GM12878 (cell line): Measurements from ENCODE around the gene DCK. TPM values are rescaled to one million over a fixed set of nuclear protein-coding genes. Genes with fewer than 3 reads are reported as not detected.

ENCODE experiments used
- ATF2 ChIP-seq: IDR thresholded peaks from 2 replicates; pipeline ENCODE4 v1.6.1; 2012; ENCODE audit warnings: low read length, inconsistent platforms
- CBX5 ChIP-seq: sonication (generic); IDR thresholded peaks from 2 replicates; pipeline ENCODE4 v1.6.1; 2016; ENCODE audit warnings: low read depth, moderate library complexity, mild to moderate bottlenecking, inconsistent platforms
- CEBPB ChIP-seq, 2 experiments: fragments of 150-350 bp in 1 of 2; IDR thresholded peaks; 2 replicates each; pipeline ENCODE4 v1.6.1; 2012 to 2014; ENCODE audit warnings: low read depth in 2 of 2, low read length in 2 of 2, borderline replicate concordance in 1 of 2, inconsistent platforms in 1 of 2
- CREB1 ChIP-seq: IDR thresholded peaks from 2 replicates; pipeline ENCODE4 v1.6.1; 2012; ENCODE audit warnings: low read depth, mild to moderate bottlenecking, inconsistent platforms
- DPF2 ChIP-seq: fragments of 450-650 bp; IDR thresholded peaks from 2 replicates; pipeline ENCODE4 v1.6.1; 2017; ENCODE audit warnings: mild to moderate bottlenecking
- EP300 ChIP-seq, 2 experiments: fragments of 150-350 bp in 1 of 2; IDR thresholded peaks; 2 replicates each; pipeline ENCODE4 v1.6.1; 2011 to 2012; ENCODE audit warnings: low read depth in 2 of 2, low read length in 2 of 2, borderline replicate concordance in 1 of 2, improper control_type of control experiment in 1 of 2, inconsistent platforms in 1 of 2; ENCODE audit not compliant: control insufficient read depth in 1 of 2
- FOXM1 ChIP-seq: IDR thresholded peaks from 2 replicates; pipeline ENCODE4 v1.6.1; 2012; ENCODE audit warnings: low read depth, mild to moderate bottlenecking, inconsistent platforms, low read length, moderate library complexity
- IKZF1 ChIP-seq: fragments of 450-650 bp; conservative IDR thresholded peaks from 2 replicates; pipeline ENCODE4 v1.6.1; 2017; ENCODE audit warnings: antibody characterized with exemption, mild to moderate bottlenecking
- IKZF2 ChIP-seq, 2 experiments: fragments of 450-650 bp; IDR thresholded peaks; 2 replicates each; pipeline ENCODE4 v1.6.1; 2017; ENCODE audit warnings: mild to moderate bottlenecking in 2 of 2, moderate library complexity in 2 of 2
- IRF4 ChIP-seq: IDR thresholded peaks from 2 replicates; pipeline ENCODE4 v1.6.1; 2011; ENCODE audit warnings: low read depth, low read length
- JUNB ChIP-seq: IDR thresholded peaks from 2 replicates; pipeline ENCODE4 v1.6.1; 2016; ENCODE audit warnings: antibody characterized with exemption, mild to moderate bottlenecking
- MTA2 ChIP-seq: fragments of 450-650 bp; IDR thresholded peaks from 2 replicates; pipeline ENCODE4 v1.6.1; 2016; ENCODE audit warnings: low read depth, mild to moderate bottlenecking, moderate library complexity
- PBX3 ChIP-seq: IDR thresholded peaks from 2 replicates; pipeline ENCODE4 v1.6.1; 2011; ENCODE audit warnings: mild to moderate bottlenecking, low read depth, low read length, moderate library complexity; ENCODE audit not compliant: insufficient replicate concordance
- PKNOX1 ChIP-seq: fragments of 450-650 bp; IDR thresholded peaks from 2 replicates; pipeline ENCODE4 v1.6.1; 2016; ENCODE audit warnings: mild to moderate bottlenecking
- RELA ChIP-seq: fragments of 450-650 bp; IDR thresholded peaks from 2 replicates; pipeline ENCODE4 v1.8.0; 2014; ENCODE audit warnings: borderline replicate concordance; ENCODE audit not compliant: partially characterized antibody
- RUNX3 ChIP-seq: IDR thresholded peaks from 2 replicates; pipeline ENCODE4 v1.6.1; 2012; ENCODE audit warnings: low read length, inconsistent platforms
- SKIL ChIP-seq: fragments of 450-650 bp; IDR thresholded peaks from 2 replicates; pipeline ENCODE4 v1.6.1; 2017; ENCODE audit warnings: mild to moderate bottlenecking, low read depth, inconsistent platforms; ENCODE audit not compliant: poor library complexity, severe bottlenecking
- SPI1 ChIP-seq: IDR thresholded peaks from 2 replicates; pipeline ENCODE4 v1.6.1; 2011; ENCODE audit warnings: low read depth, mild to moderate bottlenecking, low read length, moderate library complexity, borderline replicate concordance; ENCODE audit not compliant: insufficient read depth
- ZNF217 ChIP-seq: fragments of 450-650 bp; IDR thresholded peaks from 2 replicates; pipeline ENCODE4 v1.6.1; 2017; ENCODE audit warnings: antibody characterized with exemption, mild to moderate bottlenecking
- ZZZ3 ChIP-seq: IDR thresholded peaks from 2 replicates; pipeline ENCODE4 v1.6.1; 2011; ENCODE audit warnings: low read depth; ENCODE audit not compliant: control insufficient read depth, insufficient read length
- polyA plus RNA-seq, 11 experiments: library from polyadenylated mRNA; depleted of rRNA in 4 of 11; unstranded in 6 of 11; stranded (reverse) in 5 of 11; fragments of >200 nt; fragmentation: Nextera tagmentation in 4 of 11; fragmentation: Illumina TruSeq in 1 of 11; extraction: Ambion mirVana in 4 of 11; extraction: Trizol in 1 of 11; gene quantifications; 1 replicate in 1 of 11; 2 replicates in 10 of 11; pipeline versions ENCODE4 v1.2.1 to v1.2.3, GENCODE V29; 2011 to 2016; ENCODE audit warnings: inconsistent platforms in 2 of 11, missing spikeins in 2 of 11, low read depth in 1 of 11
- total RNA-seq, 4 experiments: library from RNA; depleted of rRNA in 3 of 4; stranded (reverse); fragments of >200 nt in 3 of 4; fragmentation: Illumina TruSeq in 1 of 4; extraction: Trizol in 1 of 4; gene quantifications; 2 replicates each; pipeline versions ENCODE4 v1.2.1 to v1.2.3, GENCODE V29; 2013 to 2021
- TF ChIP-seq, protein P1 (sequence below): fragments of 450-650 bp; IDR thresholded peaks from 2 replicates; pipeline ENCODE4 v1.6.1; 2018; ENCODE audit warnings: borderline replicate concordance, mild to moderate bottlenecking; ENCODE audit not compliant: partially characterized antibody

The DCK gene
- total and polyA plus RNA-seq, 10 of the 15 experiments (the other 5 are each of a cell fraction or from before 2014, with no cell fraction given): 20.0 to 69.4 (median 26.2) TPM

- TF ChIP-seq MTA2 (peak; percentile 55; the same call in 1 of the 2 replicates), ZNF217 (peak; percentile 52; the same call in 1 of the 2 replicates), PKNOX1 (peak; percentile 91), IKZF2 (IDR thresholded peaks at IDR 0.05) (peak; percentile 93 to 94), JUNB (0 out of 2 replicates have a peak, but pooled peaks have one; percentile 10), EP300 (IDR thresholded peaks at IDR 0.05; ENCODE audit: borderline replicate concordance in 1 of 2, control insufficient read depth in 1 of 2, low read depth in 2 of 2, low read length in 2 of 2) (peak; percentile 33 to 63; a peak in 2 of 4 replicates), PBX3 (peak; percentile 57), CREB1 (peak; percentile 64), IRF4 (0 out of 2 replicates have a peak, but pooled peaks have one; percentile 16), RELA (no peak), IKZF1 (peak; percentile 84), SKIL (peak; percentile 40), FOXM1 (peak; percentile 69; the same call in 1 of the 2 replicates), SPI1 (peak; percentile 45; the same call in 1 of the 2 replicates), CBX5 (peak; percentile 76; the same call in 1 of the 2 replicates), ATF2 (peak; percentile 74; the same call in 1 of the 2 replicates), RUNX3 (peak; percentile 87), DPF2 (peak; percentile 38; the same call in 1 of the 2 replicates), ZZZ3 (no peak), CEBPB (IDR thresholded peaks at IDR 0.05; ENCODE audit: borderline replicate concordance in 1 of 2, low read depth in 2 of 2, low read length in 2 of 2) (peak in 1 of 2 experiments; percentile 39; a peak in 1 of 4 replicates)
- TF ChIP-seq, protein P1, sequence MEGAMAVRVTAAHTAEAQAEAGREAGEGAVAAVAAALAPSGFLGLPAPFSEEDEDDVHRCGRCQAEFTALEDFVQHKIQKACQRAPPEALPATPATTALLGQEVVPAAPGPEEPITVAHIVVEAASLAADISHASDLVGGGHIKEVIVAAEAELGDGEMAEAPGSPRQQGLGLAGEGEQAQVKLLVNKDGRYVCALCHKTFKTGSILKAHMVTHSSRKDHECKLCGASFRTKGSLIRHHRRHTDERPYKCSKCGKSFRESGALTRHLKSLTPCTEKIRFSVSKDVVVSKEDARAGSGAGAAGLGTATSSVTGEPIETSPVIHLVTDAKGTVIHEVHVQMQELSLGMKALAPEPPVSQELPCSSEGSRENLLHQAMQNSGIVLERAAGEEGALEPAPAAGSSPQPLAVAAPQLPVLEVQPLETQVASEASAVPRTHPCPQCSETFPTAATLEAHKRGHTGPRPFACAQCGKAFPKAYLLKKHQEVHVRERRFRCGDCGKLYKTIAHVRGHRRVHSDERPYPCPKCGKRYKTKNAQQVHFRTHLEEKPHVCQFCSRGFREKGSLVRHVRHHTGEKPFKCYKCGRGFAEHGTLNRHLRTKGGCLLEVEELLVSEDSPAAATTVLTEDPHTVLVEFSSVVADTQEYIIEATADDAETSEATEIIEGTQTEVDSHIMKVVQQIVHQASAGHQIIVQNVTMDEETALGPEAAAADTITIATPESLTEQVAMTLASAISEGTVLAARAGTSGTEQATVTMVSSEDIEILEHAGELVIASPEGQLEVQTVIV: no peak
Observed at GRCh38 chr4:71006203-71006907, 12.9 kb downstream of the DCK start (continued).
